ENCODE data around the gene ADM2.

The ADM2 gene

GRCh38 chr22:50445880-50446707, 35.2 kb upstream of the ADM2 start:
- DNase-seq: no peak

GRCh38 chr22:50446708-50447575, 34.4 kb upstream of the ADM2 start:
- no peak for DNase-seq

- no peak for DNase-seq
Measured at GRCh38 chr22:50447576-50448551, 33.5 kb upstream of the ADM2 start.

GRCh38 chr22:50452649-50453048, 28.7 kb upstream of the ADM2 start:
- no peak for DNase-seq

DNA sequence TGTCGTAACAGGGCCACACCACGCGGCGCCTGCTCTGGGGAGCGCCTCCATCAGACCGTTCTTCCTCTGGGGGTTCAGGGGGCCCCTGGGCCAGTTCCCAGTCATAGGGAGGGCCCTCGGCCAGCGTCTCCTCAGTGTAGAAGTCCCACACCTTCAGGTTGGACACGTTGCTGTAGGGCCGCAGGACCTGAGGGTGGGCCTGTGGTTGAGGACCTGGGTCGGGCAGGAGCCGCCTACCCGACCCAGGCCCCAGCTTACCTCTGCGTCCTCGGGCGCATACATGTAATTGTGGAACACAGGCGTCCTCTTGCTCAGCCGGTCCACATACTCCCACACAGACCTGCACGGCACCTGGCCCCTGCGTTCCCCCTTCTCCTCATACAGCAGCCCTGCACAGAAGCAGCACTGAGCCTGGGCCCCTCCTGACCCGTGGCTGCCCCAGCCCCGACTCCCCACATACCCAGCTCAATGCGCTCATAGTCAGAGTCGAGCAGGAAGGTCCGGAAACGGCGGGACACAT, 26.7 kb upstream of the ADM2 start:
- no peak for DNase-seq

GRCh38 chr22:50455201-50455600, 26.1 kb upstream of the ADM2 start:
- no peak for DNase-seq

DNA sequence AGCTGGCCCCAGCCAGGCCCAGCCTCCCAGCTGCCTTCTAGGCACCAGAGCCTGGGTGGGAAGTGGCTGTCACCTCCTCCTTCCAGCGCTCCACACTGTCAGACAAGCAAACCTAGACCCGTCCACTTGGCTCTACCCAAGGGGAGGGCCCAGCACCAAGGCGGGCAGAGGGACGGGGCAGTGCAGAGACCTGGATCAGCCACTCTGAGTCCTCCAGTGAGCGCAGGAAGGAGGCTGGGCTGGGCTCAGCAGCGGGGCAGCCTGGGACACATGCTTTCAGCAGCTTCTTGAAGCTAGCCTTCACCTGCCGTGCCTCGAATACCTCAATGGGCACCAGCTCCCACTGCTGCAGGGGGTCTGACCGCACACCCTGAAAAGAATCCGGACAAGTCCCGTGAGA, 25.3 kb upstream of the ADM2 start:
- no peak for DNase-seq

GRCh38 chr22:50456466-50457234, 24.7 kb upstream of the ADM2 start:
- DNase-seq: no peak

DNA sequence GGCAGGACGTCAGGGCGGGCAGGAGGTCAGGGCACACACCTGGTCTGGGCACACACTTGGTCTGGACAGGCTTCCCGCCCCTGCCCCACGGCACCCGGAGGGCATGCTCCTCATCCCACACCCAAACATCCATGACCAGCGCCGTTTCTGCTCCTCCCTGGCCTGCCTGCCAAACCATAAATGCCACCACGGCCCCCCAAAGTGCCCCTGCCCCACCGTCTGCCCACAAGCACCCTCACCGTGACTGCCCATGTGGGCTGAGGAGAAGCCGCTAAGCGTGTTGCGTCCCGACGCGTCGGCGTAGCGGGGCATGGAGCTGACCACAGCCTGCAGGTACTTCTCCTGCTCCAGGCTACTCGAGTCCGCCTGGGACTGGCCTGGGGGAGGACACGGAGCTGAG, 22.3 kb upstream of the ADM2 start:
- no peak for DNase-seq

GRCh38 chr22:50459496-50460140, 21.7 kb upstream of the ADM2 start:
- DNase-seq: no peak

DNA sequence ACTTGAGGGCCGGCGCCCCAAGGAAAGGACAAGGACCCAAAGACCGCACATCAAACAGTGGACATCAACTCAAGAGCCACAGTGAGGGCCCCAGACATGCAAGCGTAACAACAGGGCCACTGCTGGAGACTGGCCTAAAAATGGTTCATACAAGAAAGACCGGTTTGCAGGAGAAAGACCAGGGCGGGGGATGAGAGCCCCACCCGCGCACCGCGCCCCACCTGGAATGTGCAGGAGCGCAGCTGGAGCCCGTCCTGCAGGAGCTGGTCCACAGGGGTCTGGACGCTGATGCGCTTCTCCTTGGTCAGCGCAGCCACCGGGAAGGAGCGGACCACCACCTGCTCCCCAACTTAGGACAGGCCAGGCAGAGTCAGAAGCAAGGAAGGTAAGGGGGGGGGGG, 20.4 kb upstream of the ADM2 start:
- no peak for DNase-seq

DNA sequence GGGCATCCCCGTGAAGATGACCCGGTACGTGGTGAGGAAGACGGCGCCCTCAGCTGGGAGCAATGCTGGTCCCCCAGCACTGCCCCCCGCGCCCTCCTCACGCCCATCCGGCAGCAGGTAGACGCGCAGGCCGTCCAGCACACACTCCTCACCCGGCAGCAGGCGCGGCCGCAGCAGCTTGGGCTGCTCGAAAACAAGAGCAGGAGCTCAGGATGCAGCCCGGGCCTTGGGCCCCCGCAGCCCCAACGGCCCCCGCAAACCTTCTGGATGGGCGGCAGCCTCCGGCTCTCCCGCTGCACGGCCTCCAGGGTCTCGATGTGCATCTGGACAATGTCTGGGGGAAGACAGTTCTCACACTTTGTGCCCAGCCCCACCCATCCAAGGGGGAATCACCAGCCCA, 19.8 kb upstream of the ADM2 start:
- DNase-seq: no peak

DNA sequence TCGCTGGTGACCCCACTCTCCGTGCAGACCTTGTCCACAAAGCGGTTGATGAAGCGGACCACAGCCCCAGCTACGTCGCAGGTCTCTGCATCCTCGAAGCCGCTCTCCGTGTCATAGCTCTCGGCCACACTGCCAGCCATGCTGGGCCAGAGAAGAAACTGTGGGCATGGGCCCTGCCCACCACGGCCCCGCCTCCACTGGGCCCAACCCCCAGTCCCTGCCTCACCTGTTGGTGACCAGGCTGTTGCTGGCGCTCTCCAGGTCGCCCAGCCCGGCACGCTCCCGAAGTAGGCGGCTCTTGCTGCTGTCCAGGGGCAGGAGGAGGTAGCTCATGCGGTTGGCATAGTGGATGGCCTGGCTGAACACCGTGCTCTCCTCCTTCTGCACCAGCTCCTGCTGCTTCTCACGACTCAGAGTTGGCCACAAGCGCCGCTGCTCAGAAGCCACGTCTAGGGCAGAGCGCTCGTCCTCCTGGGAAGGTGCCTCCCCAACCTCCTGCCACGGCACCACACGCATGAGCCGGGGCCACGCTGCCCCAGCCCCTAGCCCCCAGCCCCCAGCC, 19.3 kb upstream of the ADM2 start:
- no peak for DNase-seq

DNA sequence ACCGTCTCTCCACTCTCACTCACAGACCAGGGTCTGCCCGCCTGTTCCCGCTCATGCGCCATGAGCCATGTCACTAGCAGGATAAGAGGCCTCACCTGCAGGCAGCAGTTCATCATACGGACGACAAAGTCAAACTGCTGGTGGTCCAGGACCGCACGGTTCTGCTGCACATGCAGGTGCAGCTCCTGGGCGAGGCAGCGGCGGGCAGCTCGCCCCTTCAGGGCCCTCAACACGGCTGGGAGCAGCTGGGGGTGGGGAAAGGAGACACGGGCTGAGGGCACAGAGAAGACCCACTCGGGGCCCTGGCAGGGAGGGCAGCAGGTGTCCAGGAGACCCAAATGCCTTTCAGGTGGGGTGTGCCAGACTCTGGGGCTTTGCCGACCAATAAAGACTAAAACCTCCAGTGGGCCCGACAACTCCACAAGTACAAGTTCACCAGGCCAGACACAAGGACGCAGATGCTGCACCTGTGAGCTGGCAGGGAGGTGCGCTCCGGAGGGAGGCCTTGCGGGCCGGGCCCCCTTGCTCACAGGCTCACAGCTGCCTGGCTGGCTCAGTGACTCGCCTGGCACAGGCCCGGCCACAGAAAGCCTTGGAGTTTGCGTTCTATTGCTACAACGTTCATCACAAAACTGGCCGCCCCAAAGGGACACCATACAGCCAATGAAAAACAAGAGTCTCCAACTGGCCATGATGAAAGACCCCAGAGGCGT, 18.0 kb upstream of the ADM2 start:
- no peak for DNase-seq

DNA sequence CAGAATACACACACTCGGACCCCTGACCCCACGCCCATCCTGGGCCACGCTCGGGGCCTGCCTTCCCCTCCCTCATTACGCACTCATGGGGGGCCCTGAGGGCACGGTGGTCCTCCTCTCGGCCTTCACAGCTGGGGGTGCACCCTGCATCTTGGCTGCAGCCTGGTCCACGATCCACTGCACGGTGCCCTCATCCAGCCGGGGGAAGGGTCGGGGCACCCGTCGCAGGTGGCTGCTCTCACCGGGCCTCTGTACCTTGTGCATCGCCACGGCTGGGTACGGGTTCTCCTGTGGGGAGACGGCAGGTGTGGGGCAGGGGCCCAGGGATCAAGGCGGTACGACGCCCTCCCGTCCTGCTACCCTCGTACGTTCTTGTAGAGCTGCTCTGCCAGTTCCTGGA, 16.9 kb upstream of the ADM2 start:
- DNase-seq: no peak

- DNase-seq: no peak
Measured at GRCh38 chr22:50465066-50465930, 16.0 kb upstream of the ADM2 start.

- DNase-seq: no peak
Measured at GRCh38 chr22:50467341-50467740, 14.0 kb upstream of the ADM2 start.

DNA sequence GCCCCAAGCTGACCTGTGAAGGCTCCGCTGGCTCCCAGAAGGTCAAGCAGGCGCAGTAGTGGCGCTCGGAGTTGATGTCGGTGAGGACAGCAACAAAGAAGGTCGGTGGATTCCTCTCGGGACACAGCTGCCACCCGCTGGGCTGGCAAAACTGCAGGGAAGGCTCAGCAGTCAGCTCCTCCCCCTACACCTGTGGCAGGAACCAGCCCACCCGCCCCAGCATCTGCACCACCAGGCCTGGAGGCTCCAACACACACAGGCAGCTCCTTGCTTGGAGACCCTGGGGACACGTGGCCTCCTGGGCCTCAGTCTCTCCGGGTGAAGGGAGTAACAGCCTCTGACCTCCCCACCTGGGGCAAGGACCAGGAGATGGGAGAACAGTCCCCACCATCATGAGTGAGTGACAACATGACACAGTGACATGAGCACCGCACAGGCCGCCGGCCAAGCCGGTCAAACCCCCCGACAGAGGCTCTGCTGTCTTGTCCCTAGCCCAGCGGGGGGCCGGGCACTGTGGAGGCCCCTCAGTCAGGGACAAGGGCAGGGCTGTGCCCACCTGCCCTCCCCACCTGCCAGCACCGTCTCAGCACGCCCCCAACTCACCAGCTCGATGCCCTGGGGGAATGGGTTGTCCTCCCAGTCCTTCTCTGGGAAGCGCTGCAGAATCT, 13.4 kb upstream of the ADM2 start:
- DNase-seq: no peak

DNA sequence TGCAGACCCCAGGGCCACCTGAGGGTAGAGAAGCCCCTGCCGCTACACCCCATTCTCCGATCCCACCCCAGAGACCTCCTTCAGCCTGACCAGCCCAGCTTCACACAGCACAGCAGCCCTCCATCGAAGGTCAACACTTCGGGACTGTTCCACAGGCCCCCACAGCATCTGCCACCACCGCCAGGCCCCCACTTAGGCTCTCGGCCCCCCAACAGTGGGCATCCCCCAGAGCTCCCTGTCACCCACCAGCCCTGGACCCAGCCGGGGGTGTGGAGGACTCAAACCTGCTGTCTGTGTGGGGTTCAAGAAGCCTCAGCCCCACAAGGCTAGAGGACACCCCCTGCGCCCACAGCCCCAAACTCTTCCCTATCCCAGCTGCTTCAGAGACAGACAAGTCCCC, 12.7 kb upstream of the ADM2 start:
- no peak for DNase-seq
